ENCODE results near the gene LCLAT1.

Gene LCLAT1

GRCh38 chr2:30690126-30690561, 243.1 kb downstream of the LCLAT1 start:
- TF ChIP-seq CTCF (IDR thresholded peaks at IDR 0.05; ENCODE audit: extremely low read depth, insufficient read depth, missing control alignments), result no peak
- no peak for DNase-seq (ENCODE audit: low spot score)
- in situ Hi-C loops (cut with MboI; ENCODE audit: low pct_unique_long_range_greater_than_20kb, low sequenced_read_pairs, unreplicated experiment), result no loop called here

- no peak for TF ChIP-seq CTCF (IDR thresholded peaks at IDR 0.05; ENCODE audit: extremely low read depth, insufficient read depth, missing control alignments)
- no peak for DNase-seq (ENCODE audit: low spot score)
- in situ Hi-C loops (cut with MboI; ENCODE audit: low pct_unique_long_range_greater_than_20kb, low sequenced_read_pairs, unreplicated experiment), result no loop called here
Measured at GRCh38 chr2:30691091-30691947, 244.3 kb downstream of the LCLAT1 start.

- TF ChIP-seq CTCF (IDR thresholded peaks at IDR 0.05; ENCODE audit: extremely low read depth, insufficient read depth, missing control alignments), result peak; percentile 57
- in situ Hi-C loops (cut with MboI; ENCODE audit: low pct_unique_long_range_greater_than_20kb, low sequenced_read_pairs, unreplicated experiment), result no loop called here
- DNase-seq (ENCODE audit: low spot score), result no peak
Measured at GRCh38 chr2:30691948-30692828, 245.1 kb downstream of the LCLAT1 start.

- DNase-seq (ENCODE audit: low spot score), result no peak
- in situ Hi-C loops (cut with MboI; ENCODE audit: low pct_unique_long_range_greater_than_20kb, low sequenced_read_pairs, unreplicated experiment), result no loop called here
Measured at GRCh38 chr2:30692829-30693275, 245.8 kb downstream of the LCLAT1 start.

More at GRCh38 chr2:30692829-30693275, 245.8 kb downstream of the LCLAT1 start:
- TF ChIP-seq CTCF (IDR thresholded peaks at IDR 0.05; ENCODE audit: extremely low read depth, insufficient read depth, missing control alignments), result no peak

Data from GM13977 (cell line).